Omental fat pad (tissue), 4 donors: ENCODE results near the gene FYTTD1. TPM values are rescaled to one million over a fixed set of nuclear protein-coding genes. Genes with fewer than 3 reads are reported as not detected.

ENCODE experiments used
- ATAC-seq: fragments of 150-250 bp; one replicate; pipeline ENCODE4 v1.9.1; 2016; ENCODE audit warnings: mild to moderate bottlenecking, moderate library complexity; ENCODE audit not compliant: low FRiP score
- DNase-seq: peaks from one replicate; pipeline ENCODE4 v3.0.0-alpha.2; 2019; ENCODE audit warnings: low spot score
- CTCF ChIP-seq, 3 donors: fragments of 450-650 bp; IDR thresholded peaks; one replicate each; pipeline ENCODE4 v1.5.1; 2016 to 2017; ENCODE audit warnings: antibody characterized with exemption in 3 of 3, mild to moderate bottlenecking in 3 of 3, moderate library complexity in 2 of 3
- total RNA-seq, 4 donors: library from RNA; depleted of rRNA; stranded (reverse); fragments of >200 nt; gene quantifications; one replicate each; pipeline ENCODE4 v1.1.0, GENCODE V29; 2016

FYTTD1 gene
- total RNA-seq, 4 donors from 2014 or later: 44.3 to 62.1 (median 50.8) TPM

GRCh38 chr3:197733042-197733441 is 16.6 kb upstream of the FYTTD1 start:
- no peak for TF ChIP-seq CTCF (IDR thresholded peaks at IDR 0.05)
- DNase-seq (no peak), ATAC-seq (no peak)

GRCh38 chr3:197734667-197735318 is 14.9 kb upstream of the FYTTD1 start:
- TF ChIP-seq CTCF (IDR thresholded peaks at IDR 0.05): no peak
- ATAC-seq: no peak
- no peak for DNase-seq

GRCh38 chr3:197736010-197736490 is 13.6 kb upstream of the FYTTD1 start:
- ATAC-seq: peak; percentile 13
- TF ChIP-seq CTCF (IDR thresholded peaks at IDR 0.05): no peak
- DNase-seq: no peak

- ATAC-seq (peak; percentile 100), DNase-seq (peak; percentile 82)
- TF ChIP-seq CTCF (IDR thresholded peaks at IDR 0.05): no peak
Observed at GRCh38 chr3:197736491-197737318, 13.0 kb upstream of the FYTTD1 start, which contains the start of gene RUBCN. Gene RUBCN, minus strand, starts transcription at chr3:197736904. Its CDS starts 185 bp downstream, at chr3:197736719.

GRCh38 chr3:197737319-197737649 is 12.4 kb upstream of the FYTTD1 start:
- TF ChIP-seq CTCF (IDR thresholded peaks at IDR 0.05): no peak
- ATAC-seq (no peak), DNase-seq (no peak)

- no peak for ATAC-seq
- DNase-seq: no peak
- TF ChIP-seq CTCF (IDR thresholded peaks at IDR 0.05): no peak
Observed at GRCh38 chr3:197737749-197738462, 11.8 kb upstream of the FYTTD1 start.
